ENCODE data around the gene ADK. TPM values are rescaled to one million over a fixed set of nuclear protein-coding genes. Genes with fewer than 3 reads are reported as not detected.

Gene ADK
- total and polyA plus RNA-seq, 8 donors: 44.8 to 68.6 (median 57.5) TPM

DNA sequence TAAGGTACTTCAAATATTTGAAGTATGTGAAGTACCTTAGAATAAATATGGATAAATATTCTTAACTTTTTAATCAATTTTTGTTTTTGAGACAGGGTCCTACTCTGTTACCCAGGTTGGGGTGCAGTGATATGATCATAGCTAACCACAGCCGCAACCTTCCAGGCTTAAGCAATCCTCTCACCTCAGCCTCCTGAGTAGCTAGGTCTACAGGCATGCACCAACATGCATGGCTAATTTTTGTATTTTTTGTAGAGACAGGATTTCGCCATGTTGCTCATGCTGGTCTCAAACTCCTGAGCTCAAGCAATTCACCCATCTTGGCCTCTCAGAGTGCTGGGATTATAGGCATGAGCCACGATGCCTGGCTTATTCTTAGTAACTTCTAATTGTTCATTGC lies 555.9 kb downstream of the ADK start:
- Histone ChIP-seq H3K27me3 (no peaks in the 10 kb centered on the region), H3K27ac (no peak overlapping the region), H3K36me3 (peaks cover 0 to 9% of the 10 kb centered on the region in 2 donors), H3K9me3 (no peaks in the 10 kb centered on the region), H3K4me3 (no peak overlapping the region), H3K4me1 (no peaks in the 10 kb centered on the region)
- TF ChIP-seq, protein P1, sequence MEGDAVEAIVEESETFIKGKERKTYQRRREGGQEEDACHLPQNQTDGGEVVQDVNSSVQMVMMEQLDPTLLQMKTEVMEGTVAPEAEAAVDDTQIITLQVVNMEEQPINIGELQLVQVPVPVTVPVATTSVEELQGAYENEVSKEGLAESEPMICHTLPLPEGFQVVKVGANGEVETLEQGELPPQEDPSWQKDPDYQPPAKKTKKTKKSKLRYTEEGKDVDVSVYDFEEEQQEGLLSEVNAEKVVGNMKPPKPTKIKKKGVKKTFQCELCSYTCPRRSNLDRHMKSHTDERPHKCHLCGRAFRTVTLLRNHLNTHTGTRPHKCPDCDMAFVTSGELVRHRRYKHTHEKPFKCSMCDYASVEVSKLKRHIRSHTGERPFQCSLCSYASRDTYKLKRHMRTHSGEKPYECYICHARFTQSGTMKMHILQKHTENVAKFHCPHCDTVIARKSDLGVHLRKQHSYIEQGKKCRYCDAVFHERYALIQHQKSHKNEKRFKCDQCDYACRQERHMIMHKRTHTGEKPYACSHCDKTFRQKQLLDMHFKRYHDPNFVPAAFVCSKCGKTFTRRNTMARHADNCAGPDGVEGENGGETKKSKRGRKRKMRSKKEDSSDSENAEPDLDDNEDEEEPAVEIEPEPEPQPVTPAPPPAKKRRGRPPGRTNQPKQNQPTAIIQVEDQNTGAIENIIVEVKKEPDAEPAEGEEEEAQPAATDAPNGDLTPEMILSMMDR (IDR thresholded peaks at IDR 0.05): no peak
- intact Hi-C loops (cut with DNase I): no loop called here
- DNase-seq (no peak), ATAC-seq (no peak)

DNA sequence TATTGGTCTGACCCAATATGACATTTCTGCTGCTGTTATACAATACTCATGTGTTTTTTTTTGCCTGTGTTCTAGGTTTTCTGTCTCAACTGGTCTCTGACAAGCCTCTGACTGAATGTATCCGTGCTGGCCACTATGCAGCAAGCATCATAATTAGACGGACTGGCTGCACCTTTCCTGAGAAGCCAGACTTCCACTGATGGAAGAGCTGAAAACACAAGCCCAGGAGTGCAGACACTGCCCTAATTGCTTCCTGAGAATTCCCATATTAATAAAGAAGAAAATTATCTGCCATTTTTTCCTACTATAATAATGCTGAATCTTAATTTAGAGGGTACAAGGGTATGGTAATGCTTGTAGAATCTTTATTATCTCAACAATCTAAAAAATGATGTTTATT lies 557.2 kb downstream of the ADK start:
- ATAC-seq (no peak), DNase-seq (no peak)
- H3K27me3 ChIP-seq: no peaks in the 10 kb centered on the region
- H3K27ac ChIP-seq: no peak overlapping the region
- H3K9me3 ChIP-seq: no peaks in the 10 kb centered on the region
- TF ChIP-seq, protein P1 (IDR thresholded peaks at IDR 0.05): no peak
- peaks cover 0 to 9% of the 10 kb centered on the region in 2 donors for H3K36me3 ChIP-seq
- H3K4me3 ChIP-seq: no peak overlapping the region
- H3K4me1 ChIP-seq: no peaks in the 10 kb centered on the region
- intact Hi-C loops (cut with DNase I): no loop called here

DNA sequence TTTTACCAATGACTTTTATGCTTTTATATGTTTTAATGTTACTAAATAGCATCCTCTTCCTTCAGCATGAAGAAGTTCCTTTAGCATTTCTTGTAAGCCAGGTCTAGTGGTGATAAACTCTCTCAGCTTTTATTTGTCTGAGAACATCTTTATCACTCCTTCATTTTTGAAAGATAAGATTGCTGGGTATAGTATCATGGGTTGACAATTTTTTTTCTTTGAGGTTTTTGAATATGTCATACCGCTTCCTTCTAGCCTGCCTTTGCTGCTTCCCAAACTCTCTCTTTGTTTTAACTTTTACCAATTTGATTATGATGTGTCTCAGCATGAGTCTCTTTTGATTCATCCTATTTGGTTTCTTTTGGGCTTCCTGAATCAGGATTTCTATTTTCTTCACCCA lies 567.2 kb downstream of the ADK start:
- TF ChIP-seq, protein P1 (IDR thresholded peaks at IDR 0.05): no peak
- ATAC-seq (no peak), DNase-seq (no peak)
- peaks cover 0 to 8% of the 10 kb centered on the region in 2 donors for H3K36me3 ChIP-seq
- peaks cover 0 to 31% of the 10 kb centered on the region in 2 donors for H3K9me3 ChIP-seq
- no peak overlapping the region for H3K4me3 ChIP-seq
- no peaks in the 10 kb centered on the region for H3K27me3 ChIP-seq
- no peaks in the 10 kb centered on the region for H3K4me1 ChIP-seq
- H3K27ac ChIP-seq: no peak overlapping the region
- intact Hi-C loops (cut with DNase I): no loop called here

DNA sequence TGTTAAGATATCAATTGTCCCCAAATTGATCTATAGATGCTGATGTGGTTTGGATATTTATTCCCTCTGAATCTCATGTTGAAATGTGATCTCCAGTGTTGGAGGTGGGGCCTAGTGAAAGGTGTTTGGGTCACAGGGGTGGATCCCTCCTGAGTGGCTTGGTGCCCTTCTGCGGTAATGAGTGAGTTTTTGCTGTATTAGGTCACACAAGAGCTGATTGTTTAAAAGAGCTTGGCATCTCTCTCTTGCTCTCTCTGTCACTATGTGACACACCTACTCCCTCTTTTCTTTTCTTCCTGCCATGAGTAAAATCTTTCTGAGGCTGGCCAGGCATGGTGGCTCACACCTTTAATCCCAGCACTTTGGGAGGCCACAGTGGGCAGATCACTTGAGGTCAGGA lies 577.2 kb downstream of the ADK start:
- TF ChIP-seq, protein P1 (IDR thresholded peaks at IDR 0.05): no peak
- Histone ChIP-seq H3K27me3 (no peaks in the 10 kb centered on the region), H3K27ac (no peak overlapping the region), H3K9me3 (no peaks in the 10 kb centered on the region), H3K36me3 (no peaks in the 10 kb centered on the region), H3K4me1 (no peaks in the 10 kb centered on the region), H3K4me3 (no peak overlapping the region)
- DNase-seq: no peak
- no peak for ATAC-seq
- intact Hi-C loops (cut with DNase I): no loop called here

DNA sequence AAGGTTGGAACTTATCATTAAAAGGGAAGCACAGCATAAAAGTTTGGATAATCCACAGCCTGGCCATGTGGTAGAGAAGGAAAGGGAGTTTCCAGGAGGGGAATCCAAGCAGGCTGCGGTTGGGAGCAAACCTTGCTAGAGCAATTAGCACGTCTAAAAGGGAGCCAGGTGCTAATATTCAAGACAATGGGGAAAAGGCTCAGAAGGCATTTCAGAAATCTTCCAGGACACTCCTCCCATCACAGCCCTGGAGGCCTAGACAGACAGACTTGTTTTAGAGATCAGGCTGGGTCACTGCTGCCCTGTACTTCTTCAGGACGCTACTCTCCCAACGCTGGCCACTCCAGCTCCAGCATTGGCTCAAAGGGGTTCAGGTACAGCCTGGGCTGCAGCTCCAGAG lies 579.2 kb downstream of the ADK start:
- no peaks in the 10 kb centered on the region for H3K4me1 ChIP-seq
- DNase-seq (no peak), ATAC-seq (no peak)
- no peak overlapping the region for H3K27ac ChIP-seq
- H3K27me3 ChIP-seq: no peaks in the 10 kb centered on the region
- intact Hi-C loops (cut with DNase I): no loop called here
- TF ChIP-seq, protein P1 (IDR thresholded peaks at IDR 0.05): no peak
- H3K36me3 ChIP-seq: no peaks in the 10 kb centered on the region
- peaks cover 0 to 3% of the 10 kb centered on the region in 2 donors for H3K9me3 ChIP-seq
- H3K4me3 ChIP-seq: no peak overlapping the region
